HCT116 (cell line): ENCODE measurements around the gene NEURL2. TPM values are rescaled to one million over a fixed set of nuclear protein-coding genes. Genes with fewer than 3 reads are reported as not detected.

Experiments
- ATAC-seq: fragments of 200-7000 bp; cut with Tn5 transposase; 2 replicates; pipeline ENCODE4 v1.9.1; 2020; ENCODE audit warnings: mild to moderate bottlenecking, moderate library complexity
- BruUV-seq: library from RNA; stranded (reverse); fragments of 400-500 nt; replicated peaks from 2 replicates; lab custom pipeline; 2021; lab: Mats Ljungman, UMichigan
- CTCF ChIA-PET: fragments of 300-600 bp; sonication (Branson Sonifier 250); formaldehyde crosslinking; loops from one replicate; lab custom pipeline; 2021; ENCODE audit warnings: antibody characterized with exemption; lab: Charles Lee
- POLR2A ChIA-PET: fragments of 300-600, 350-600 bp; sonication (Branson Sonifier 250); formaldehyde crosslinking; loops from one replicate; lab custom pipeline; 2021; ENCODE audit warnings: antibody characterized with exemption; lab: Charles Lee
- RAD21 ChIA-PET, 2 experiments: fragments of 300-600 bp; sonication (Branson Sonifier 250); formaldehyde crosslinking; loops; one replicate each; lab custom pipeline; 2023; ENCODE audit warnings: low total read pairs in 2 of 2; ENCODE audit not compliant: uncharacterized antibody in 2 of 2, unreplicated experiment in 2 of 2, low non-redundant PET in 1 of 2; lab: Charles Lee
- DNase-seq: peaks from one replicate; pipeline ENCODE4 v3.0.0-alpha.2; 2010; ENCODE audit warnings: low read depth, low spot score
- H2AFZ ChIP-seq: fragments of 200-600 bp; shearing (Covaris generic), sonication (generic); 2 replicates; pipeline ENCODE4 v1.6.1; 2017; ENCODE audit warnings: low read depth, mixed run types, mixed read lengths, antibody characterized with exemption, low read length; ENCODE audit not compliant: poor library complexity, severe bottlenecking
- H3K27ac ChIP-seq: 2 replicates; pipeline ENCODE4 v1.5.1; 2012; ENCODE audit warnings: low read depth, low read length
- H3K27me3 ChIP-seq: fragments of 200-600 bp; sonication (generic); 2 replicates; pipeline ENCODE4 v1.6.1; 2016; ENCODE audit warnings: mixed run types, low read length, mixed read lengths; ENCODE audit not compliant: insufficient read depth
- H3K36me3 ChIP-seq, 2 experiments: fragments of 200-500 bp in 1 of 2; fragments of 200-600 bp in 1 of 2; sonication (Bioruptor generic) in 1 of 2; sonication (generic) in 1 of 2; 2 replicates each; pipeline versions ENCODE4 v1.5.1 to v1.6.1; 2014 to 2016; ENCODE audit warnings: low read length in 2 of 2, inconsistent platforms in 1 of 2, mixed read lengths in 1 of 2, mixed run types in 1 of 2; ENCODE audit not compliant: insufficient read depth in 2 of 2, control insufficient read depth in 1 of 2
- H3K4me1 ChIP-seq, 2 experiments: fragments of 200-600 bp in 1 of 2; sonication (generic) in 1 of 2; 2 replicates each; pipeline versions ENCODE4 v1.5.1 to v1.6.1; 2012 to 2017; ENCODE audit warnings: low read length in 2 of 2, inconsistent platforms in 1 of 2, mild to moderate bottlenecking in 1 of 2, mixed read lengths in 1 of 2, mixed run types in 1 of 2, moderate library complexity in 1 of 2; ENCODE audit not compliant: insufficient read depth in 2 of 2, control insufficient read depth in 1 of 2
- H3K4me2 ChIP-seq: fragments of 200-600 bp; sonication (generic); 2 replicates; pipeline ENCODE4 v1.6.1; 2017; ENCODE audit warnings: mixed run types, low read length, mixed read lengths
- H3K4me3 ChIP-seq, 2 experiments: fragments of 200-600 bp in 1 of 2; sonication (generic) in 1 of 2; replicated peaks in 1 of 2; 2 replicates each; pipeline ENCODE4 v1.5.1; 2011 to 2016; ENCODE audit warnings: low read length in 2 of 2, control low read depth in 1 of 2, low read depth in 1 of 2, mild to moderate bottlenecking in 1 of 2, mixed read lengths in 1 of 2, mixed run types in 1 of 2
- H3K79me2 ChIP-seq: fragments of 200-600 bp; sonication (generic); 2 replicates; pipeline ENCODE4 v1.6.1; 2017; ENCODE audit warnings: mild to moderate bottlenecking, mixed run types, low read length, moderate library complexity, mixed read lengths; ENCODE audit not compliant: insufficient read depth
- H3K9ac ChIP-seq: fragments of 200-600 bp; sonication (generic); 2 replicates; pipeline ENCODE4 v1.6.1; 2016; ENCODE audit warnings: low read length, mixed read lengths
- H3K9me2 ChIP-seq: fragments of 200-600 bp; sonication (generic), shearing (Covaris generic); 2 replicates; pipeline ENCODE4 v1.6.1; 2017; ENCODE audit warnings: mixed run types, mild to moderate bottlenecking, moderate library complexity; ENCODE audit not compliant: insufficient read depth
- H3K9me3 ChIP-seq, 2 experiments: fragments of 200-500 bp in 1 of 2; fragments of 200-600 bp in 1 of 2; sonication (Bioruptor generic) in 1 of 2; sonication (generic) in 1 of 2; 2 replicates each; pipeline ENCODE4 v1.6.1; 2014 to 2017; ENCODE audit warnings: low read length in 2 of 2, mixed read lengths in 2 of 2, inconsistent platforms in 1 of 2, low read depth in 1 of 2, mild to moderate bottlenecking in 1 of 2, mixed run types in 1 of 2, moderate library complexity in 1 of 2; ENCODE audit not compliant: control insufficient read depth in 1 of 2, insufficient read depth in 1 of 2
- H4K20me1 ChIP-seq: fragments of 200-600 bp; sonication (generic), shearing (Covaris generic); 2 replicates; pipeline ENCODE4 v1.6.1; 2017; ENCODE audit warnings: mixed run types, mild to moderate bottlenecking, moderate library complexity; ENCODE audit not compliant: insufficient read depth
- EGR1 ChIP-seq: IDR thresholded peaks from 2 replicates; pipeline ENCODE4 v1.6.1; 2012; ENCODE audit warnings: low read depth
- EZH2phosphoT487 ChIP-seq: fragments of 200-600 bp; IDR thresholded peaks from 2 replicates; pipeline ENCODE4 v1.6.1; 2018; ENCODE audit warnings: antibody characterized with exemption, borderline replicate concordance
- JUND ChIP-seq: IDR thresholded peaks from 2 replicates; pipeline ENCODE4 v1.6.1; 2012
- POLR2A ChIP-seq: IDR thresholded peaks from 2 replicates; pipeline ENCODE4 v1.7.0; 2011; ENCODE audit warnings: borderline replicate concordance; ENCODE audit not compliant: insufficient read depth, insufficient read length; ENCODE audit errors: extremely low read depth
- POLR2AphosphoS5 ChIP-seq: IDR thresholded peaks from 2 replicates; pipeline ENCODE4 v1.6.1; 2011; ENCODE audit warnings: mild to moderate bottlenecking, low read depth, low read length, moderate library complexity
- SP1 ChIP-seq: IDR thresholded peaks from 2 replicates; pipeline ENCODE4 v1.6.1; 2012; ENCODE audit warnings: low read depth
- YY1 ChIP-seq: IDR thresholded peaks from 2 replicates; pipeline ENCODE4 v1.6.1; 2011; ENCODE audit warnings: low read length, low read depth, moderate library complexity, mild to moderate bottlenecking; ENCODE audit not compliant: insufficient replicate concordance; ENCODE audit errors: extremely low read depth
- intact Hi-C: fragments of 100-400 bp; cut with micrococcal nuclease; formaldehyde crosslinking; loops from 2 replicates; pipeline ENCODE4 v1.10.0; 2022
- total RNA-seq: library from RNA; stranded (reverse); gene quantifications from one replicate; pipeline ENCODE4 v1.2.1, GENCODE V29; 2021; ENCODE audit not compliant: unreplicated experiment
- TF ChIP-seq, protein P1 (sequence below): IDR thresholded peaks from 2 replicates; pipeline ENCODE4 v1.6.1; 2012; ENCODE audit warnings: low read depth
- TF ChIP-seq, protein P2 (sequence below): IDR thresholded peaks from 2 replicates; pipeline ENCODE4 v1.6.1; 2012
- TF ChIP-seq, protein P3 (sequence below): IDR thresholded peaks from 2 replicates; pipeline ENCODE4 v1.6.1; 2011; ENCODE audit warnings: mild to moderate bottlenecking, low read length, moderate library complexity; ENCODE audit not compliant: insufficient replicate concordance; ENCODE audit errors: extremely low read depth

Gene NEURL2
- total RNA-seq, 1 experiment from 2014 or later: 0.96 TPM

DNA sequence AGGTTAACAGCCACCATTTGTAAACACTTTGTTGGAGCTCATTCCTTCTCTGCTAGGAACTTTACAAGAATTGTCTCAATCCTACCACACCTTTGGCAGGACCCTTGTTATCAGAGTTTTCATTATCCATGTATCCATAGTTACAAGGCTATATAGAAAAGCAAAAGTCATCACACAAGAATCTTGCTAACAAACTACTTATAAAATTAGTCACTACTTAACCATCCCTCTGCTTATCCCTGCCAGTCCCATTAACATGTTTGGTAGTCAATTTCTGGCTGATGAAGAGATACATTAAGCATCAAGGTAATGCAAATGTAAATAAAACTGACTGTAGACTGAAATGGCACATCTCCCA lies 23.2 kb downstream of the NEURL2 start (continued):
- TF ChIP-seq, protein P1, sequence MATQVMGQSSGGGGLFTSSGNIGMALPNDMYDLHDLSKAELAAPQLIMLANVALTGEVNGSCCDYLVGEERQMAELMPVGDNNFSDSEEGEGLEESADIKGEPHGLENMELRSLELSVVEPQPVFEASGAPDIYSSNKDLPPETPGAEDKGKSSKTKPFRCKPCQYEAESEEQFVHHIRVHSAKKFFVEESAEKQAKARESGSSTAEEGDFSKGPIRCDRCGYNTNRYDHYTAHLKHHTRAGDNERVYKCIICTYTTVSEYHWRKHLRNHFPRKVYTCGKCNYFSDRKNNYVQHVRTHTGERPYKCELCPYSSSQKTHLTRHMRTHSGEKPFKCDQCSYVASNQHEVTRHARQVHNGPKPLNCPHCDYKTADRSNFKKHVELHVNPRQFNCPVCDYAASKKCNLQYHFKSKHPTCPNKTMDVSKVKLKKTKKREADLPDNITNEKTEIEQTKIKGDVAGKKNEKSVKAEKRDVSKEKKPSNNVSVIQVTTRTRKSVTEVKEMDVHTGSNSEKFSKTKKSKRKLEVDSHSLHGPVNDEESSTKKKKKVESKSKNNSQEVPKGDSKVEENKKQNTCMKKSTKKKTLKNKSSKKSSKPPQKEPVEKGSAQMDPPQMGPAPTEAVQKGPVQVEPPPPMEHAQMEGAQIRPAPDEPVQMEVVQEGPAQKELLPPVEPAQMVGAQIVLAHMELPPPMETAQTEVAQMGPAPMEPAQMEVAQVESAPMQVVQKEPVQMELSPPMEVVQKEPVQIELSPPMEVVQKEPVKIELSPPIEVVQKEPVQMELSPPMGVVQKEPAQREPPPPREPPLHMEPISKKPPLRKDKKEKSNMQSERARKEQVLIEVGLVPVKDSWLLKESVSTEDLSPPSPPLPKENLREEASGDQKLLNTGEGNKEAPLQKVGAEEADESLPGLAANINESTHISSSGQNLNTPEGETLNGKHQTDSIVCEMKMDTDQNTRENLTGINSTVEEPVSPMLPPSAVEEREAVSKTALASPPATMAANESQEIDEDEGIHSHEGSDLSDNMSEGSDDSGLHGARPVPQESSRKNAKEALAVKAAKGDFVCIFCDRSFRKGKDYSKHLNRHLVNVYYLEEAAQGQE: no peak
- TF ChIP-seq, all 23 proteins: peak for 0

DNA sequence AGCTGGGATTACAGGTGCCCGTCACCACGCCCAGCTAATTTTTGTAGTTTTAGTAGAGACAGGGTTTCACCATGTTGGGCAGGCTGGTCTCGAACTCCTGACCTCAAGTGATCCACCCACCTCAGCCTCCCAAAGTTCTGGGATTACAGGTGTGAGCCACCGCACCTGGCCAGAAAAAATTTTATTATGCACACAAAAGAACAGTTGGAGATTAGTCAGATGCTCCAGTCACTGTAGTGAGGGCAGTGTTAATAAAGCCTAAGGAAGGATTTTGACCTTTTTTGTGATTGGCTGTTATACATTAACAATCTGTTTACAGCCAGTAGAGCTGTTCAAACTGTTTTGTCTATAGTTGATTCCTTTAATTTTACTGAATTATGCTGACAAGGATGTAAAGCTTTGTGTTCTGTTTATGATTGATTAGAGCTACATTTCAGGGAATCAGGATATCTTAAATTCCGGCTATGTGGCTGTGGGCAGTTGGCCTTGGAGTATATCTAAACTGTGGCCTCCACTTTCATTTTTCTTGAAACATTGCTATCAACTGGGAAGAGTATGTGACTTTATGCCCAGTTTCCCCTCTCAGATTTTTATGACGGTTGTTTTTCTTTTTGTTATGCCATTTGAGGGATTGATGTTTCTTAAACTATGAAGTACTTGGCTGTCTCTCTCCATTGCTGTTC lies 23.7 kb downstream of the NEURL2 start:
- no peaks in the 10 kb centered on the region for H3K9me3 ChIP-seq
- H3K4me1 ChIP-seq: peaks cover 0 to 10% of the 10 kb centered on the region in 2 experiments; a peak in 1 of 4 replicates
- no peaks in the 10 kb centered on the region for H3K36me3 ChIP-seq
- H3K9me2 ChIP-seq: no peaks in the 10 kb centered on the region
- H2AFZ ChIP-seq: no peak overlapping the region
- ChIA-PET POLR2A (interaction anchor here (0.7 kb wide), 1 partner anchor 29 kb away, joined by 3 read pairs; no protein-coding TSS in a partner anchor), CTCF (no interaction called here), RAD21 (no interaction called here)
- H3K9ac ChIP-seq: no peak overlapping the region
- no peak overlapping the region for H3K4me3 ChIP-seq
- intact Hi-C loops: no loop called here
- H3K27me3 ChIP-seq: no peaks in the 10 kb centered on the region
- ATAC-seq (no peak), DNase-seq (no peak)
- no peaks in the 10 kb centered on the region for H3K79me2 ChIP-seq
- H3K27ac ChIP-seq: no peak overlapping the region
- TF ChIP-seq EZH2phosphoT487 (no peak), SP1 (no peak), YY1 (no peak), POLR2A (no peak), POLR2AphosphoS5 (no peak), JUND (no peak), EGR1 (no peak)
- TF ChIP-seq, protein P2, sequence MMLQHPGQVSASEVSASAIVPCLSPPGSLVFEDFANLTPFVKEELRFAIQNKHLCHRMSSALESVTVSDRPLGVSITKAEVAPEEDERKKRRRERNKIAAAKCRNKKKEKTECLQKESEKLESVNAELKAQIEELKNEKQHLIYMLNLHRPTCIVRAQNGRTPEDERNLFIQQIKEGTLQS: no peak
- TF ChIP-seq, protein P1: no peak
- TF ChIP-seq, protein P3, sequence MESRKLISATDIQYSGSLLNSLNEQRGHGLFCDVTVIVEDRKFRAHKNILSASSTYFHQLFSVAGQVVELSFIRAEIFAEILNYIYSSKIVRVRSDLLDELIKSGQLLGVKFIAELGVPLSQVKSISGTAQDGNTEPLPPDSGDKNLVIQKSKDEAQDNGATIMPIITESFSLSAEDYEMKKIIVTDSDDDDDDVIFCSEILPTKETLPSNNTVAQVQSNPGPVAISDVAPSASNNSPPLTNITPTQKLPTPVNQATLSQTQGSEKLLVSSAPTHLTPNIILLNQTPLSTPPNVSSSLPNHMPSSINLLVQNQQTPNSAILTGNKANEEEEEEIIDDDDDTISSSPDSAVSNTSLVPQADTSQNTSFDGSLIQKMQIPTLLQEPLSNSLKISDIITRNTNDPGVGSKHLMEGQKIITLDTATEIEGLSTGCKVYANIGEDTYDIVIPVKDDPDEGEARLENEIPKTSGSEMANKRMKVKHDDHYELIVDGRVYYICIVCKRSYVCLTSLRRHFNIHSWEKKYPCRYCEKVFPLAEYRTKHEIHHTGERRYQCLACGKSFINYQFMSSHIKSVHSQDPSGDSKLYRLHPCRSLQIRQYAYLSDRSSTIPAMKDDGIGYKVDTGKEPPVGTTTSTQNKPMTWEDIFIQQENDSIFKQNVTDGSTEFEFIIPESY: no peak
- no peak overlapping the region for H3K4me2 ChIP-seq
- BruUV-seq: no TSS peak
- no peaks in the 10 kb centered on the region for H4K20me1 ChIP-seq
